Astrocyte (in vitro differentiated cells and primary cell): ENCODE results near the gene MTMR11.

Experiments used
- EZH2 ChIP-seq: IDR thresholded peaks from 2 replicates; pipeline ENCODE4 v1.6.1; 2012; ENCODE audit warnings: mild to moderate bottlenecking, low read length, inconsistent platforms; ENCODE audit not compliant: insufficient read depth
- TF ChIP-seq, protein P1 (sequence below): IDR thresholded peaks from 2 replicates; pipeline ENCODE4 v1.5.1; 2011; ENCODE audit warnings: low read depth, mild to moderate bottlenecking, inconsistent platforms, low read length, moderate library complexity; ENCODE audit not compliant: insufficient read depth

DNA sequence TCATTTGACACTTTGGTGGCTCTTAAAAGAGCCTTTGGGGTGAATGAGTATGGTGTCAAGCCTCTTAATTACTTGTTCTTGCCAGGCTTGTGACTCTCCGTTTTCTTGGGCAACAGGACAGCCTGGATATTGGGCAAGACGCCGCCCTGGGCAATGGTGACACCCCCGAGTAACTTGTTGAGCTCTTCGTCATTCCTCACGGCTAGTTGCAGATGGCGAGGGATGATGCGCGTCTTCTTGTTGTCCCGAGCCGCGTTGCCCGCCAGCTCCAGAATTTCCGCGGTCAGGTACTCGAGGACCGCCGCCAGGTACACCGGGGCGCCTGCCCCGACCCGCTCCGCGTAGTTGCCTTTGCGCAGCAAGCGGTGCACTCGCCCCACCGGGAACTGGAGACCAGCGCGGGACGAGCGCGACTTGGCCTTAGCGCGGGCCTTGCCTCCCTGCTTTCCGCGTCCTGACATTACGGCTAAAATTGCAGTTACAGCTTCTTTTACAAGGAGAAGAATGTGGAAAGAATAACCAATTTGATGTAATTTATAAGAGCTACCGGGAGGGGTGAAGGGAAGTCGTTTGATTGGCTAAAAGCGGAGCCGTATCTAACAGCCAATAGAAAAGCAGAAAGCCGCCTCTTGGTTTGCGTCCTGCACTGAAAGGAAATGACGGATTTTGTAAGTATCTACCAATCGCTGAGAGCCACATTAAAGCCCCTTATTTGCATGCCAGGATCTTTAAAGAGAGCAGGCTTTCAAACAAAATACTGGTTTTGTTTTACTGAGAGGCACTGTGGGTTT, 49.0 kb downstream of the MTMR11 start:
- TF ChIP-seq, protein P1, sequence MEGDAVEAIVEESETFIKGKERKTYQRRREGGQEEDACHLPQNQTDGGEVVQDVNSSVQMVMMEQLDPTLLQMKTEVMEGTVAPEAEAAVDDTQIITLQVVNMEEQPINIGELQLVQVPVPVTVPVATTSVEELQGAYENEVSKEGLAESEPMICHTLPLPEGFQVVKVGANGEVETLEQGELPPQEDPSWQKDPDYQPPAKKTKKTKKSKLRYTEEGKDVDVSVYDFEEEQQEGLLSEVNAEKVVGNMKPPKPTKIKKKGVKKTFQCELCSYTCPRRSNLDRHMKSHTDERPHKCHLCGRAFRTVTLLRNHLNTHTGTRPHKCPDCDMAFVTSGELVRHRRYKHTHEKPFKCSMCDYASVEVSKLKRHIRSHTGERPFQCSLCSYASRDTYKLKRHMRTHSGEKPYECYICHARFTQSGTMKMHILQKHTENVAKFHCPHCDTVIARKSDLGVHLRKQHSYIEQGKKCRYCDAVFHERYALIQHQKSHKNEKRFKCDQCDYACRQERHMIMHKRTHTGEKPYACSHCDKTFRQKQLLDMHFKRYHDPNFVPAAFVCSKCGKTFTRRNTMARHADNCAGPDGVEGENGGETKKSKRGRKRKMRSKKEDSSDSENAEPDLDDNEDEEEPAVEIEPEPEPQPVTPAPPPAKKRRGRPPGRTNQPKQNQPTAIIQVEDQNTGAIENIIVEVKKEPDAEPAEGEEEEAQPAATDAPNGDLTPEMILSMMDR = no peak
- no peak for TF ChIP-seq EZH2
